HG03064 (cell line): ENCODE data around the gene CD28.
"Not testable (repeated sequence)": the region's sequence is repeated elsewhere in the genome, so short reads cannot be mapped to it uniquely, and the experiment has no call there.

Experiments
- ATAC-seq: cut with Tn5 transposase; IDR thresholded peaks from one replicate; pipeline ENCODE4 v1.9.1; 2021; ENCODE audit warnings: low read depth; ENCODE audit not compliant: unreplicated experiment

CD28 gene

GRCh38 chr2:203741566-203741965, 35.1 kb downstream of the CD28 start:
- ATAC-seq = no peak

GRCh38 chr2:203743441-203743981, 37.1 kb downstream of the CD28 start:
- ATAC-seq = no peak

GRCh38 chr2:203744091-203744490, 37.7 kb downstream of the CD28 start:
- no peak for ATAC-seq

GRCh38 chr2:203745267-203745666, 38.8 kb downstream of the CD28 start:
- ATAC-seq = no peak

- no peak for ATAC-seq
These were observed 42.1 kb downstream of the CD28 start for GRCh38 chr2:203748331-203749126.

GRCh38 chr2:203750346-203751068, 44.1 kb downstream of the CD28 start:
- no peak for ATAC-seq

- ATAC-seq = no peak
These were observed 45.3 kb downstream of the CD28 start for GRCh38 chr2:203751685-203752271.

- ATAC-seq = no peak
These were observed 49.7 kb downstream of the CD28 start for GRCh38 chr2:203756161-203756560.

- ATAC-seq = no peak
These were observed 52.6 kb downstream of the CD28 start for GRCh38 chr2:203758841-203759689.

GRCh38 chr2:203759690-203760365, 53.4 kb downstream of the CD28 start:
- ATAC-seq = no peak

- no peak for ATAC-seq
These were observed 54.7 kb downstream of the CD28 start for GRCh38 chr2:203761121-203761520.

- ATAC-seq = no peak
These were observed 57.0 kb downstream of the CD28 start for GRCh38 chr2:203763241-203763937.

GRCh38 chr2:203763938-203764664, 57.7 kb downstream of the CD28 start:
- no peak for ATAC-seq

- no peak for ATAC-seq
These were observed 66.2 kb downstream of the CD28 start for GRCh38 chr2:203772456-203773165.

GRCh38 chr2:203774760-203775159, 68.3 kb downstream of the CD28 start:
- no peak for ATAC-seq

GRCh38 chr2:203775684-203776083, 69.2 kb downstream of the CD28 start:
- no peak for ATAC-seq

- ATAC-seq = no peak
These were observed 70.6 kb downstream of the CD28 start for GRCh38 chr2:203777030-203777429.

GRCh38 chr2:203779477-203780073, 73.1 kb downstream of the CD28 start:
- ATAC-seq = not testable (repeated sequence)
